Stimulated activated CD8-positive, alpha-beta memory T cell treated with anti-CD3 and anti-CD28 coated beads, Interleukin-2, amount 100 ng/mL, for 48 hours (primary cell): Measurements from ENCODE around the gene SCGB1D1.
"Not testable (repeated sequence)": the region's sequence is repeated elsewhere in the genome, so short reads cannot be mapped to it uniquely, and the experiment has no call there.

Experiments used
- DNase-seq, 2 donors: peaks; one replicate each; pipeline ENCODE4 v3.0.0-alpha.2; 2020; ENCODE audit warnings: low read depth in 2 of 2

Gene SCGB1D1

GRCh38 chr11:62166371-62166770 is 23.6 kb upstream of the SCGB1D1 start:
- DNase-seq, result no peak

DNA sequence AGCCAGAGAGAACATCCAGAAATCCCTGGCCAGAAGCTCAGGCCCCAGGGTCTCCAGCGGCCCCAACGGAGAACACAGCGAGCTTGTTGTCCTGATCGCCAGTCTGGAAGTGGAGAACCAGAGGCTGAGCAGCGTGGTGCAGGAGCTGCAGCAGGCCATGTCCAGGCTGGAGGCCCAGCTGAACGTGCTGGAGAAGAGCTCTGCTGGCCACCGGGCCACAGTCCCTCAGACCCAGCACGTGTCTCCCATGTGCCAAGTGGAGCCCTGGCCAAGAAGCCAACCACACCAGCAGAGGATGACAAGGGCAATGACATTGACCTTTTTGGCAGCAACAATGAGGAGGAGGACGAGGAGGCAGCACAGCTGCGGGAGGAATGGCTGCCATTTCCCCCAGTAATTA is 20.6 kb upstream of the SCGB1D1 start:
- no peak for DNase-seq

DNA sequence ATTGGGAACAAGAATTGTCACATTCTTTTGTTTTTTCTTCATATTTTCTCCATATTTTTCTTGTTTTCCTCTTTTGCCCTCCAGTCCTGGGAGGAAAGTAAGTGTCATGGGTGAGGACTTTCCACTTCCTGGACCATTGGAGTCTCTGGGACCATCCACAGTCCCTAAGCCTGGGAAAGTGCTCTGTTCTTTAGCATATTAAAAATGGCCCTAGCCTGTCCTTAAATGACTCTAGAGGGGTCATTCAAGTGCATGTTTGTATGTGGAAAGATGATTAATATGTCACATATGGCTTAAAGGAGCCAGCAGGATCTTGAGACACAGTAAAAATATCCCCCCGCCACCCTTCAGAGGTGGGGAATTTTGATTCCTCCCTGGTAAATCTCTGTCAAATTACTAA is 20.1 kb upstream of the SCGB1D1 start:
- DNase-seq, result no peak

GRCh38 chr11:62171261-62171723 is 18.7 kb upstream of the SCGB1D1 start:
- DNase-seq, result peak; percentile 44 to 66

DNA sequence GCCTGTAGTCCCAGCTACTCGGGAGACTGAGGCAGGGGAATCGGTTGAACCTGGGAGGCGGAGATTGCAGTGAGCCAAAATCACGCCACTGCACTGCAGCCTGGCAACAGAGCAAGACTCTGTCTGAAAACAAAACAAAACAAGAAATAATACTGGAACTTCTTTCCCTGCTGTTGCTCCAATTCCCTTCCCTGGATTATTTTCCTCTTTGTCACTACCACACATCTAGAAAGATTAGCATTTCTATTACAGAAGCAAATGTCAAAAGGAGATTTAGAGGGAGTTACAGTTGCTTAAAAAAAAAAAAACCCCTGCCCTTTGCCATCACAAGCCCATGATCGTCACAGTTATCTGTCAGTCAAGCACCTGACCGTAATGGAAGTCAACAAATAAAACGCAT is 17.7 kb upstream of the SCGB1D1 start:
- no peak for DNase-seq

- DNase-seq, result no peak
Measured at GRCh38 chr11:62176766-62177165, 13.2 kb upstream of the SCGB1D1 start.

GRCh38 chr11:62179995-62180394 is 10.0 kb upstream of the SCGB1D1 start:
- no peak for DNase-seq

DNA sequence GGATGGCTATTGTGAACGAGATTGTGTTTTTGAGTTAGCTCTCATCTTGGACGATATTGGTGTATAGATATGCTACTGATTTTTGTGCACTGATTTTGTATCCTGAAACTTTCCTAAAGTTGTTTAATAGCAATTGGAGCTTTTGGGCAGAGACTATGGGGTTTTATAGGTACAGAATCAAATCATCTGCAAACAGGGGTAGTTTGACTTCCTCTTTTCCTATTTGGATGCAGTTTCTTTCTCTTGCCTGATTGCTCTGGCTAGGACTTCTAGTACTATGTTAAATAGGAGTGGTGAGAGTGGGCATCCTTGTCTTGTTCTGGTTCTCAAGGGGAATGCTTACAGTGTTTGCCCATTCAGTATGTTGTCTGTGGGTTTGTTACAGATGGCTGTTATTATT is 8.9 kb upstream of the SCGB1D1 start:
- DNase-seq, result no peak

- no peak for DNase-seq
Measured at GRCh38 chr11:62182147-62182891, 7.7 kb upstream of the SCGB1D1 start.

DNA sequence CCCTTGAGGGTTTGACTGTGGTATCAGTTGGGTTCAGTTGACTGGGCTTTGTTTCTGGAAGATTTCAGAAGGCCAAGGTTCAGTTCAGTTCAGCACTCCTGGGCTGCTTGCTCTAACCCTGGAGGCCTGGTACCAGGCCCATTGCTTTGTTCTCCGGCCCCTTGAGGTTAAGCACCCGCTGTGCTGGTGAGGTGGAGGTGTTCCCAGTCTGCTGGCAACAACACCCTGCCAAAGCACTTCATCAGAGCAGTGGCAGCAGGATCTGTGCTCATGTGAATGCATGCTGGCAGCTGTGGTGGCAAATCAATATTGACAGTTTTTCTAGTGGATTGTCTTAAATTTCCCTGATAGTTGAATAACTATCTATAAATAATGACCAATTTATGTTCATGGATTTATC is 3.8 kb upstream of the SCGB1D1 start:
- no peak for DNase-seq

DNA sequence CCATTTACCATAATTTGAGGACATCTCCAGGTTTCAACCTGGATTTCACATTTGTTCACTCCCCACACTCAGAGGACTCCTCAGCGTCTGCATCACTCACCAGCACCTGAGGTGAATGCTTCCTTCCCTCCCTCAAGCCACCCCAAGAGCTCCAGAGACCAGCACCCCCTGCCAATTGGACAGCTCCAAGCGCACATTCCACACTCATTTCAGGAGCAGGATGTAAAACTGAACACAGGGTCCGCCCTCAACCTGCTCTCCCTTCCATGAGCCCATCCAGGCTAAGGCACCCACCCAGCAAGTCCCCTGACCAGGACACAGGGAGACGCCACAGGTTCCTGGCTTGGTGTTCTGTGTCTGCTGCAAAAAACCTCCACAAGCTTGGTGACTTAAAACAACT is 3.9 kb downstream of the SCGB1D1 start:
- no peak for DNase-seq

DNA sequence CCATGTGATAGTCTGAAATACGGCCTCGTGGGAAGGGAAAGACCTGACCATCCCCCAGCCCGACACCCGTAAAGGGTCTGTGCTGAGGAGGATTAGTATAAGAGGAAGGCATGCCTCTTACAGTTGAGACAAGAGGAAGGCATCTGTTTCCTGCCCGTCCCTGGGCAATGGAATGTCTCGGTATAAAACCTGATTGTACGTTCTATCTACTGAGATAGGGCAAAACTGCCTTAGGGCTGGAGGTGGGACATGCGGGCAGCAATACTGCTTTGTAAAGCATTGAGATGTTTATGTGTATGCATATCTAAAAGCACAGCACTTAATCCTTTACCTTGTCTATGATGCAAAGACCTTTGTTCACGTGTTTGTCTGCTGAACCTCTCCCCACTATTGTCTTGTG is 5.0 kb downstream of the SCGB1D1 start:
- not testable (repeated sequence) for DNase-seq

GRCh38 chr11:62195945-62196344 is 5.9 kb downstream of the SCGB1D1 start:
- DNase-seq, result no peak

GRCh38 chr11:62197400-62197799 is 7.4 kb downstream of the SCGB1D1 start:
- not testable (repeated sequence) for DNase-seq

- no peak for DNase-seq
Measured at GRCh38 chr11:62201376-62201775, 11.4 kb downstream of the SCGB1D1 start.

GRCh38 chr11:62202910-62203309 is 12.9 kb downstream of the SCGB1D1 start:
- no peak for DNase-seq

GRCh38 chr11:62204430-62204829 is 14.4 kb downstream of the SCGB1D1 start:
- DNase-seq, result no peak

DNA sequence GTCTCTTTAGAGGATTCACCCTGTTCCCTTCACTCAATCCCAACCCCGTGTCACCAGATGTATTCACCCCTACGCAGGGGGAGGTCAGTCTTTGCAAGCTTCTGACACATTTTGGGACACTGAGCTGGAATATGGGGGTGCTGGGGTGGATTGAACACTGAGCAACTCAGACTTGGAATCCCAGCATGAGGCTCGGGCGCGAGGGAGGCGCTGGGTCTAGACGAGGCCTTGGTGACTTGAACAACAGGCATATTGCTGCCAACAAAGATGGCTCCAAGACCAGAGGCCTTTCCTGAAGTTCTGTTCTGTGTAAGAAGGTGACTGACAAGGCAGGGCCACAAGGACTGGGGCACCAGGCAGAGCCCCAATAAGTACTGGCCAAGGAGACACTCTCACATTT is 15.4 kb downstream of the SCGB1D1 start:
- no peak for DNase-seq

DNA sequence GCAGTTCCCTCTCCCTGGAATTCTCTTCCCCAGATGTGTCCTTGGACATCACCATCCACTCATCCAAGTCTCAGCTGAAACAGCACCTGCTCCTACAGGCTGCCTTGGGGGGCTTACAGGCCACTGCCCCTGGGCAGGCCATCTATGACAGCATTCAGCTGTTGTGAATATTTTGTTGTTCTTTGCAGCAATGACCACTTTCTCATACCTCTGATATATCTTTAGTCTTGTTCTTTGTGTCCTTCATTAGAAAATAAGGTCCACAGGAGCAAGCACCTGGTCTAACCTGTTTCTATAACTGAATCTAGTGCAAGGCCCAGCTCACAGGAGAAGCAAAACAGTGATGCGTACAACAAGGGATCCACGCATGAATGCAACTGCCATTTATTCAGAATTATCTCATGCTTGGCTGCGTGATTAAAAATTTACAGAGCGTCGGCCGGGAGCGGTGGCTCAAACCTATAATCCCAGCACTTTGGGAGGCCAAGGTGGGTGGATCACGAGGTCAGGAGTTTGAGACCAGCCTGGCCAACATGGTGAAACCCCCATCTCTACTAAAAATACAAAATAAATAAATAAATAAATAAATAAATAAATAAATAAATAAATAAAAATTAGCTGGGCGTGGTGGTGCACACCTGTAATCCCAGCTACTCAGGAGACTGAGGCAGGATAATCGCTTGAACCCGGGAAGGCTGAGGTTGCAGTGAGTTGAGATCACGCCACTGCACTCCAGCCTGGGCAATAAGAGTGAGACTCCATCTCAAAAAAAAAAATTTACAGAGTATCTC is 16.5 kb downstream of the SCGB1D1 start:
- not testable (repeated sequence) for DNase-seq

DNA sequence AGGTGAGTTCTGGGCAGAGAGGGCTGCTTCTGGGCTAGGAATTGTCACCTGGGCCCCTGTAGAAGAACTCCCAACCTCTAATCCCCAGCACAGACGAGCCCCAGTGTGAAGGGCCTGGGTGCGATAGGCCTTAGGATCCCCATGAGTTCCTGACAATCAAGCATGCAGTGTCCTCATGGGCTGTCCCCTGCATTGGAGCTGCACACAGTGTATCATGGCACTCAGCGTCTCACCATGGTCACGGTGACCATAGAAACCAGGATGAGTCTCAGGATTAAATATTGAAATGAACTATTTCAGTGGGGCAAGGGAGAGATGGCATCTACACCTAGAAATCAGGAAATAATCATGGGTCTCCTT is 18.7 kb downstream of the SCGB1D1 start:
- DNase-seq, result no peak

DNA sequence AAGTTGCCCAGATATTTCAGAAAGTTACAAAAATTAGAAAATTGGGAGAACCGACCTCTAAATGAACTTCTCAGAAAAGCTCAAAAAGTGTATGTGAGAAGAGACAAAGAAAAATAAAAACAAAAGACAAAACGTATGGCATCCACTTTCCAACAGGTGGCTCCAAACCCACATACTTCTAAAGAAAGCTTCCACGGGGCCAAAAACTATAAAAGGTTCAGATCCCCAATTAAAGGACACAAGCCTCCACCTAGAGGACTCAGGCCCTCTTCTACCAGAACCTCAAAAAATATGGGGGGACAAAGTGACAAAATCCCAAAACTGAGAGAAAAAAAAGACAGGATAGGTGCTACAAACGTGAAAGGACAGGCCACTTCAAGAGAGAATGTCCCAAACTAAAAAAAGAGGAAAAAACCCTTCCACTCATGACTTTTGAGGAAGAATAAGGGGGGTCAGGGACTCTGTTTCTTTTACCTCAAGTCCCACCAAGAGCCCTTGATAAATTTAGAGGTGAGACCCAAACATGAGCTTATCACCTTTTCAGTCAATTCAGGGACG is 27.3 kb downstream of the SCGB1D1 start:
- DNase-seq, result no peak

GRCh38 chr11:62221498-62221897 is 31.5 kb downstream of the SCGB1D1 start:
- no peak for DNase-seq

GRCh38 chr11:62223095-62223494 is 33.1 kb downstream of the SCGB1D1 start:
- no peak for DNase-seq
